A204.1 (cell line): ENCODE measurements around the gene TDP1.
"Not testable (repeated sequence)": the region's sequence is repeated elsewhere in the genome, so short reads cannot be mapped to it uniquely, and the experiment has no call there.

Experiments
- FAIRE-seq: peaks from 2 replicates; lab custom pipeline; 2012; peaks lifted over from hg19 to GRCh38; lab: Jason Lieb, UNC

Gene TDP1

DNA sequence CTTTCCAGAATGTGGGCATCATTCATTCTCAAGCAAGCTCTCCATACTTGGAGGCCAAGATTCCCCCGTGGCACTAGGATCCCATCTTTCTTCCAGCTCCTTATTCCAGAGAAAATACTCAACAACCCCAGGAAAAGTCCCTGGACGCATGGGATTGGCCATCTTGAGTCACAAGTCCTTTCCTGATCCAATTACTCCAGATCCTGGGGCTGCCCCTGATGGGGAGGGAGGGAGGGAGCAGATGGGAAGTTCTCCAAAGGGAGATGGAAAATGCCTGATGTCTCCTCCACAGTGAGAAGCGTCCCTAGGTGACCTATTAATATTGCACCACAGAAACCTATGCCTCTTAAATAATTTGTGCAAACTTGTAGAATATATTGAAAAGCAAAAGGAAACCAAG is 93.7 kb downstream of the TDP1 start:
- no peak for FAIRE-seq

DNA sequence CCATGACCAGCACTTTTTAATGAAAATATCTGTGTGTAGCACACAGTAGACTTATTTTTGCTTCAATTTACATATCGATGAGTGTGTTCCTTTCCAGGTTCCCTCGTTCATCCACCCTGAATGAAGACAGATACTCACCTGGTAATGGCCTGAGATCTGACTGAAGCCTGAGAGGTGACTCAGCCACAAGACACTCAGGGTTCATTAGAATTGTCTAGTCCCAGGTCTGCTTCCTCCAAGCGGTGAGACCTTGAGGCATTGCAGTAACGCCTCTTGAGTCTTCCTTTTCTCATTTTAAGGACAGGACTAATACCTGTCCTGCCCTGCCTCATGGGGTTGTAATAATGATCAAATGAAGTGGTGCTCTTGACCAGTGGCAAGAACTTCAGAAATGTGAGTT is 94.5 kb downstream of the TDP1 start:
- no peak for FAIRE-seq

DNA sequence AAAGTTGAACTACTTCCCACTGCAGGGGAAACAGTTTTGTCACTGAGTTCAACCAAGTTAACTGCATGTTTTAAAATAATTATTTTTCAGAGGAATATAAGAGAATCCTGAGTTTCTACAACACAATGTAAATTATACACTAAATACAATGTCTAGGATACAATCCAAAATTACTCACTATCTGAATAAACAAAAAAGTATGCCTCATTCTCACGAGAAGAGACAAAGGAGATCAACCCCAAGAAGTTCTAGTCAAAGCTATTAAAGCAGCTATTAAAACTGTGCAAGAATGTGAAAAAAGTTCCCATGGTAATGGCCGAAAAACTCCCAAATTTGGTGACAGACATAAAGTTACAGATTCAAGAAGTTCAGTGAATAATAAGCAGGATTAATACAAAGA is 97.3 kb downstream of the TDP1 start:
- no peak for FAIRE-seq

DNA sequence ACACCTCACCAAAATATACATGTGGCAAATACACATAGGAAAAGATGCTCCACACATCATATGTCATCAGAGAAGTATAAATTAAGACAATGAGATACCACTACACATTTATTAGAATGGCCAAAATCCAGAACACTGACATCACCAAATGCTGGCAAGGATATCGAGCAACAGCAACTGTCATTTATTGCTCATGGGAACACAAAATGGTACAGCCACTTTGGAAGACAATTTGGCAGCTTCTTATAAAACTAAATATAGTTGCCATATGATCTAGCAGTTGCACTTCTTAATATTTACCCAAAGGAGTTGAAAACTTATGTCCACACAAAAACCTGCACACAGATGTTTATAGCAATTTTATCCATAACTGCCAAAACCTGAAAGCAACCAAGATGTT is 99.1 kb downstream of the TDP1 start:
- FAIRE-seq: no peak

DNA sequence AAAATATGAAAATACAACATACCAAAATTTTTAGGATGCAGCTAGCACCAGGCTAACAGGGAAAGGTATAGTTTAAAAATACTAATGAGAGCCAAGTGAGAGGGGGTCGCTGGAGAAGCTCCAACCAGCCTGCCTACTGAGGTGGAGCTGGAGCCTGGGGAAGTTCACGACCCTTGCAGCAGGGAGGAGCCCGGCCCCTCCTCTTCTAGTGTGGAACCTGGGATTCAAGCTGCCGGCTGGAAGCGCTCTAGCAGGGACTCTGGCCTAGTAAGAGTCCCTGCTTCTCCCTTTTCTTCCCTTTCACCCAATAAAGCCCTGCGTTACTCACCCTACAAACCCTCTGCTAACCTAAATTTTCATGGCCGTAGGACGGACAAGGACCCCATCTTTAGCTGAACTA is 101.1 kb downstream of the TDP1 start:
- no peak for FAIRE-seq

DNA sequence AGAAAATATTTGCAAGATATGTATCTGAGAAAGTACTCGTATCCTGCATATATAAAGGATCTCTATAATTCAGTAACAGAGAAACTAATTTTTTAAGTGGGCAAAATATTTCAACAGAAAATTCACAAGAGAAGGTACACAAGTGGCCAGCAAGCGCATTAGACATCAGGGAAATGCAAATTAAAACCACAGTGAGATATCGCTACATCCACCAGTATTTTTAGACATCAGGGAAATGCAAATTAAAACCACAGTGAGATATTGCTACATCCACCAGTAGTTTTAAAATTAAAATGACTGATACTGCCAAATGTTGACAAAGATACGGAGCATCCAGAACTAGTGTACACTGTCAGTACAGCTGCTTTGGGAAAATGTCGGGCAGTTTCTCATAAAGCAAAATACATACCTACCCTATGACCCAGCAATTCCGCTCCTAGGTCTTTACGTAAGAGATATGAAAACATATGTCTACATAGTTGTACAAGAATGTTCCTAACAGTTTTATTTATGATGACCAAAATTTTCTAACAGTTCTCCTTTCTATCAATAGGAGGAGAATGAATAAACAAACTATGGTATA is 103.2 kb downstream of the TDP1 start:
- no peak for FAIRE-seq

DNA sequence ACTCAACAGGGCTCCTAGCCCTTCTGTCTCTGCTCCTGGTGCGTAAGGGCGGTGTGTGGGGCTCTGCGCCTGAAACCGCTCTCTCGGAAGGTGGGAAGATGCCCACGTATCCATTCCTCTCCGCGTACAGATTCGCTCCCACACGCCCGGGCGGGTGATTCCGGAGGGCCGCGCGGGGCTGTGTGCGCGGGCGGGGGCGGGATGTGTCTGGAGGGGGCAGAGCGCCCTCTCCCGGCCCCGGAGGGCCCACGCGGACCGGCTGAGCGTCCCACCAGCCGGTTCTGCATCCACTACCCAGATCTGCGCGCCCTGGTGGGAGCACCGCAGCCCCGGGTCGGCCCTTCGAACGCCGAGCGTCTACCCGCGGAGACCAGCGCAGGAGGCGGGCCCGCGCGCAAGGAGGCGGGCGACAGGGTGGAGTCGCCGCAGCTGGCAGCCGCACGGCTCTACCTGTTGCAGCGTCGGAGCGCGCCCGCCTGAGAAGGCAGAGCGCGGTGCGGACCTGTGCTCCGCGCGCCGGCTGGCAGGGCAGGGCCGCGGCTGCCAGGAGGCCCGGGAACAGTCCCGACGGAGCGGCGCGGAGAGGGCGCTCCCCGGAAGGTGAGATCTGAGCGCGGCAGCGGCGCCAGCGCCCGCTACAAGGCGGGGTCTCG is 104.7 kb downstream of the TDP1 start:
- FAIRE-seq: no peak

DNA sequence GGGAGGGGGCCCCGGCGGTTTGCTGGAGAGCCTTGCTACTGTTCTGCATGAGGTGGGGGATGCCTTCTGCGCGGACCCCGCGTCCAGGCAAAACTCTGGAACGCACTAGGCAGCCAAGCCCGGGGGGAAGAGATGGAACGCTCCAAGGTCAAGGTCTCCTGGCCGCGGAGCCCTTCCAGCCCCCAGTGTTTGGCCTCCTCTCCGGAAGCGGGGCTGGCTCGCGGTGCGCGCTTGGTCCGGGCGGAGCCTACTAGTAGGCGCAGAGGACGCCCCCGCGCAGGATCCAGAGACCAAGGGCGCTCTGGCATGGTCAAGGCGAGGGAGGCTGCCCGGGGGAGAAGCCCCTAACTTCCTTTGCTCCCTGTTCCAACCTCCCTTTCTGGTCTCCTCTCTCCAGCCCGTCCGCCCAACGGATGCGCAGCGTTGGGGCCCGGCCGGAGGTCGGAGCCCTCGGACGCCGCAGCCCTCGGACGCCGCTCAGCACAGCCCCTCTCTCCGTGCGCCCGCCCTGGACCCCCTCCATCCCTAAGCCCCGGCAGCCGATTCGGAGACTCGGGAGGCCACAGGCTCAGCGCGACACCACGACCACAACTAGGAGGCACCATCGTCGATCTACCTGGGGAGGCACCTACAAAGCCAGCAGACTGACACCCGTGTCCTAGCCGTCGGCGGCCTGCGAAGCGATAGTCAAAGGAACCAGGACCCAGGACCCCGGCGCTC is 105.4 kb downstream of the TDP1 start:
- FAIRE-seq: no peak

DNA sequence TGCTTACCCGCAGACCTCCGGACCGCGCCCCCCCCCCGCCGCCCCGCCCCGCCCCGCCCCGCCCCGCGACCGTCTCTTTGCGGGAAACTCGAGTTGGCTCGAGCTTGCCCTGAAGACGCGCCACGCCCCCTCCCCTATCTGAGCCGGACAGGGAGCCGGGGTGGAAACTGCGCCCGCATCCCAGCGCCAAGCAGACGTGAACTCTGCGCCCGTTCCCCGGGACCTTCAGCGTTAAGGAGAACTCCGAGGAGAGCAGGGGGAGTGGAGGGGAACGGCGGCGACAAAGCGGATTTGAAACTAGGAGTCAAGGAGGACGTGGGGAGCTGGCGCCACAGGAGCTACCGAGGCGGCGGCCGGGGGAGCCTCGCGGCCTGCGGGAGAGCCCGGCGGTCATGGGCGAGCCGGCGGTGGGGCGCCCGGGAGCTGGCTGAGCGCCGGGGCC is 106.0 kb downstream of the TDP1 start, which contains the start of gene KCNK13:
Gene KCNK13 (plus strand): TSS at position 310 of the 442 bp plus-strand sequence. CDS start 212 bp downstream, outside the sequence.
- FAIRE-seq: no peak

DNA sequence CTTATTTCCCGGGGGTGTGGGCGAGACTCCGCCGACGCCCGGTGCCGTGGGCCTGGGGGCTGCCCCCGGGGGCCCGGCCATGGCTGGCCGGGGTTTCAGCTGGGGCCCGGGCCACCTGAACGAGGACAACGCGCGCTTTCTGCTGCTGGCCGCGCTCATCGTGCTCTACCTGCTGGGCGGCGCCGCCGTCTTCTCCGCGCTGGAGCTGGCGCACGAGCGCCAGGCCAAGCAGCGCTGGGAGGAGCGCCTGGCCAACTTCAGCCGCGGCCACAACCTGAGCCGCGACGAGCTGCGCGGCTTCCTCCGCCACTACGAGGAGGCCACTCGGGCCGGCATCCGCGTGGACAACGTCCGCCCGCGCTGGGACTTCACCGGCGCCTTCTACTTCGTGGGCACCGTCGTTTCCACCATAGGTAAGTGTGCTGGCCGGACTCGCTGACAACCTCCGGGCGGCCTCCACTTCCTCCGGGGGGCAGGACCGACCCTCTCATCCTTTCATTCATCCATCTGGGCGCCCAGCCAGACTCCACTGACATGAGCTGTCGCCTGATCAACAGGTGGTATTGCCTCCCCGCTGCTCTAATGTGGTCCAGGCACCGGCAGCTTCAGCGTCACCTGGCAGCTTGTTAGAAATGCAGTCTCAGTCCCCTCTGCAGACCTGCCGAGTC is 106.5 kb downstream of the TDP1 start:
- no peak for FAIRE-seq

DNA sequence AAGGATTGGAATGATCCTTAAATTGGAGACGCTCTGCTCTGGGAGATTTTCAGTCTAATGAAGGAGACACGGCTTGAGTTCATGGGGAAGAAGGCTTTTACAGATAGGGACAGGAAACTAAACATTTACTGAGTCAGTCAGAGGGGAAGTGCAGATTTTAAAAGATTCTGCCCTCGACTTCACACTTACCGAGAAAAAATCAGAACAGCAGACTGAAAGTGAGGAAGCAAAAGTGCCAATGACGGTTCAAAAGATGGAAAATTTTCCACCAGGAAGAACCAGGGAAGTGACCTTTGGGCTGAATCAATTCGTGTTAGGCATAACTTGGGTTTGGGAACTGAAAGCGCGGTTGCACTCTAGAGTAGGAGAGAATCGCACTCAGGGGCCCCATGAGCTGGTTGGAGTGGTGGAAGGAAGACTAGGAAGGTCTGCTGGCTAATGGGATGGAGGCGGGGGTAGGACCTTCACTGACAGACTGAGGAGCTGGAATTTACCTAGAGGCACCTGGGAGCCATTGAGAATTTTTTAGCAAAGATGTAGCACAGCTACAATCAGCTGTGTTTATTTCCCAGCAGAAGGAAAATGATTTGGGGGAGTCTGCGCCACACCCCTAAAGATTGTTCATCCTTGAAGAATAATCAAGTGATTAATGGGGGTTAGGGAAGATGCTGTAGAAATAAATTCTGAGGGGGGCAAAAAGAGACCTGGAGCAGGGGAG is 107.3 kb downstream of the TDP1 start:
- FAIRE-seq: no peak

DNA sequence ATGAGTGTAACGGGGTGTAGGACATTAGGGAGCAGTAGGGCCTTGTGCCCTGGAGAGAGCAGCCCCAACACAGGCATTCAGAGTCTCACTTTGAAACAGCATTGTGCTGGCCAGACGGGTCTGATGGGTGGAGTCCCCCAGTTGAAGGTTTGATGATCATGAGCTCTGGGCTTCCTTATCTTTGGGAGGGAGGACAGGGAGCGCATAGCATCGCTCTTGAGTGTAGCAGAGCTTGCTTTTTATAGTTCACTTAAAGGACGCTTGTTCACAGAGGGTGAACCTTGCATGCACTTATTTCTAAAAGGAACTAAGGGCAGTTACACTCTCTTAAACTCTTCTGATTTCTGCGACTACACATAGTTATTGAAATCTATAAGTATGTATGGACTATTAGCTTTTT is 116.6 kb downstream of the TDP1 start:
- FAIRE-seq: no peak

DNA sequence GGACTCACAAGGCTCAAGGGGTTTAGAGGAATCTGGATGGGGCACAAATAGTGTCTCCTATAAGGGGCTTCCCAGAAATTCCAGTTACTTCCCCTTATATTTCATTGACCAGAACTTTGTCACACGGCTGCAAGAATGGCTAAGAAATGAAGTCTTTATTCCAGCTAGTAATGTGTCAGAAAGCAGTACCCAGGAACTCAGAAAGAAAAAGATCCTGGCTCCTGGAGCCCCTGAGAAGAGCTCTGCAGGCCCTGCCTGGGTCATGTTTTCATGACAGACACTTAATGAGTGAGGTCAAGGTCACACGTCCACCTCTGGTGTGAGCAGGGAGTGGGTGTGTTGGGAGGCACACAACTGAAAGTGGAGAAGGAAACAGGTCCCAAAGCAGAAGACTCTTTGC is 123.8 kb downstream of the TDP1 start:
- FAIRE-seq: no peak

DNA sequence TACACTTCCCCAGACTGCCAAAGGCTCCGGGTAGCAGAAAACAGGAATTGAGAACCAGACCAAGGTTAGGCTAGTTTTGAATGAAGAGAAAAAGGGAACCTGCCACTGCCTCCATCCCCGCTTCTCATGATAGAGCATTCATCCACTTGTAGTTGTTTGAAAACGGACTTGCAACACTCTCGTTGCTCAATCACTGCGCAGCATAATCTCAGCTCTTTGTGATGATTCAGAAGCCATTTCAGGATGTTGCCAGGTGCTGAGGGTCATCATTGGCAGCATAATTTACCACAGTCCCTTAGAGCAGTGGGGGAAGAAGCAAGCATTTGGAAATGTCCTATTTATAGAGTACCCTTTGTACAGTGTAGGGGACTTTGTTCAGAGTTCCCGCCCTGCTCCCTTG is 131.7 kb downstream of the TDP1 start:
- no peak for FAIRE-seq

DNA sequence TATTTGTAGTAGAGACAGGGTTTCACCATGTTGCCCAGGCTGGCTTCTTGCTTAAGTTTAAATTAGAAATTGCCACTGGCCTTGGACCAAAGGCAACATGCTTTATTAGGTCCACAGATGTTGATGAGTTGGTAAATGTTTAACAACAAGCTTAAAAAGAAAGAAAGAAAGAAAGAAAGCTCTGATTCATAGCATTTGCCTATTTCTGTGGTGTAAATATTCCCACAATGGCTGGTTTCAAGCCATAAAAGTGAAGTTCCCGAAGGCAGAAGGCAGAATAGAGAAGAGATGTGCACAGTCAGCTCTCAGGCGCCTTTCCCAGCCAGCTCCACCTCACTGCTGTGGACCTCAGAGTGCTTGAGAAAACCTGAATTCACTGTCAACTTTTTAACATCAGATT is 132.4 kb downstream of the TDP1 start:
- FAIRE-seq: no peak

DNA sequence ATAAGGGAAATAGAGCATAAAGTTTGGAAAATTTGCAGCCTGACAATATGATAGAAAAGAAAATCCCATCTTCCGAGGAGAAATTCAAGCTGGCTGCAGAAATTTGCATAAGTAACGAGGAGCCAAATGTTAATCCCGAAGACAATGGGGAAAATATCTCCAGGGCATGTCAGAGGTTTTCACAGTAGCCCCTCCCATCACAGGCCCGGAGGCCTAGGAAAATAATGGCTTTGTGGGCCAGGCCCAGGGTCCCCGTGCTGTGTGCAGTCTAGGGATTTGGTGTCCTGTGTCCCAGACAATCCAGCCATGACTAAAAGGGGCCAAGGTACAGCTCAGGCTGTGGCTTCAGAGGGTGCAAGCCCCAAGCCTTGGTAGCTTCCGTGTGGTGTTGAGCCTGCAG is 133.8 kb downstream of the TDP1 start:
- FAIRE-seq: not testable (repeated sequence)

DNA sequence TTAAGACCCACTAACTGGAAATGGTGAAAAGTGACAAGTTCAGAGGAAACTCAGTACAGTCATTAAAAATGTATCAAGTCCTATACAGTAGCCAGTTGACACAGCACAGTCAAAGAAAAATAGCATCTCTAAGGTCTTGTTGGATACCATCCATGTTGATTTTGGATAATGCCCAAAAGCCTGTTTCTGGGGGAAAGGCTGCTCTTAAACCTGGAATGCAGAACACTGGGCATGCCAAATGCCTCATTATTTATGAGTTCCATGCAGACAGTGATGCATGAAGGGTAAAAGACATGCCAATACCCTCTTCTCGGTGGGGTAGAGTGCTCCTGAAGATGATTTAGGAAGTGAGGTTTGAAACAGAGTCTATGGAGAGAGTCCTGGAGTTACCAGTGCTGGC is 135.7 kb downstream of the TDP1 start:
- FAIRE-seq: no peak

DNA sequence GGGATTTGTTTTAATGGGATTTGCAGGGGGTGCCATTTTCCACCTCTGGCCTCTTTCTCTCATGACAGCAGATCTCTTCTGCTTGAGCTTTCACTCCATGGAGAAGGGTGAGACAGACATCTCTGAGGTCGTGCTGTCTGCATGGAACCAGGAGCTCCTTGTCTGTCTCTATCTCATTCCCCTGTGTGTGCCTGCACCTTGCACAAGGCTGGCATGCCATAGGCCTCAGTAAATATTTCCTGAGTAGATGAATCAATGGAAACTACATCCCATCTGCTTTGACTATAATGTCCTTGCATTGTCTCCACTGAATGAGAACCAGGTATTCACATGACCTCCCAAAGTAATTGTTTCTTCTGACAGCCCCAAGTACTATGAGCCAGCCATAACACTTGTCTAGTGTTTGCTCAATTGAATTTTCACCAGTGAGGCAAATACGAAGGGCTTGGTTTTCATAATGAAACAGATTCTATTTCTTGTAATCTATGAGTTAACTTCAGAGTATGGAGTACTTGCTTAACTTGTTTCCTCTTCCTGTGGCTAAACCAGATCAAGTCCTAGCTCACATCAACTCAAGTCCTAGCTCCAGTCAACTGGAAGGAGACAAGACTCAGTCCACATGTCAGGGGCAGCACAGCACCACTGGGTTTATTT is 138.3 kb downstream of the TDP1 start:
- no peak for FAIRE-seq
